Endothelial cell of coronary artery (primary cell): Measurements from ENCODE around the gene RAB22A. TPM values are rescaled to one million over a fixed set of nuclear protein-coding genes. Genes with fewer than 3 reads are reported as not detected.

Source experiments
- total RNA-seq: library from RNA; depleted of rRNA; stranded (reverse); fragments of >200 nt; gene quantifications from 2 replicates; pipeline ENCODE4 v1.2.3, GENCODE V29; 2014

RAB22A gene
- total RNA-seq = 10.2 and 11.7 TPM in 2 replicates

GRCh38 chr20:58309591-58310290 is at the start of gene RAB22A:
Gene RAB22A (plus strand): TSS chr20:58309715. CDS start chr20:58309977, 262 bp downstream.

GRCh38 chr20:58388882-58389323 is 79.4 kb downstream of the RAB22A start, which contains the start of gene VAPB:
Gene VAPB (plus strand): TSS chr20:58389229. CDS start chr20:58389460, 231 bp downstream.

Other genes starting within 250 kb of the RAB22A start
- gene ANKRD60, start 81.1 kb upstream of the RAB22A start, total RNA-seq = not detected in 2 replicates
- 9.7 and 22.5 TPM in 2 replicates for gene VAPB, start 79.5 kb downstream of the RAB22A start, total RNA-seq
- 0.09 and 31.3 TPM in 2 replicates for gene APCDD1L, start 205.7 kb downstream of the RAB22A start, total RNA-seq